Small intestine (tissue), 7 donors: ENCODE data around the gene GABPA. TPM values are rescaled to one million over a fixed set of nuclear protein-coding genes. Genes with fewer than 3 reads are reported as not detected.
"Not testable (repeated sequence)": the region's sequence is repeated elsewhere in the genome, so short reads cannot be mapped to it uniquely, and the experiment has no call there.

ENCODE experiments used
- DNase-seq, 2 donors: peaks; one replicate each; pipeline versions ENCODE4 v3.0.0 to v3.0.0-alpha.2; 2013
- FAIRE-seq: peaks from 2 replicates; lab custom pipeline; 2012; peaks lifted over from hg19 to GRCh38; lab: Jason Lieb, UNC
- H3K27ac ChIP-seq, 3 donors: one replicate each; pipeline ENCODE4 v1.5.1; 2013; ENCODE audit warnings: low read length in 2 of 3, mild to moderate bottlenecking in 2 of 3, control low read depth in 1 of 3, inconsistent platforms in 1 of 3, low read depth in 1 of 3, moderate library complexity in 1 of 3
- H3K27me3 ChIP-seq, 3 donors: one replicate each; pipeline ENCODE4 v1.6.1; 2013; ENCODE audit warnings: low read length in 3 of 3, inconsistent platforms in 1 of 3; ENCODE audit not compliant: control insufficient read depth in 3 of 3, insufficient read depth in 3 of 3
- H3K36me3 ChIP-seq, 3 donors: one replicate each; pipeline ENCODE4 v1.6.1; 2013; ENCODE audit warnings: low read length in 3 of 3, inconsistent platforms in 1 of 3, low read depth in 1 of 3, mild to moderate bottlenecking in 1 of 3, moderate library complexity in 1 of 3; ENCODE audit not compliant: control insufficient read depth in 3 of 3, insufficient read depth in 2 of 3
- H3K4me1 ChIP-seq, 3 donors: one replicate each; pipeline ENCODE4 v1.6.1; 2013; ENCODE audit warnings: low read length in 2 of 3, inconsistent platforms in 1 of 3, low read depth in 1 of 3, mild to moderate bottlenecking in 1 of 3, moderate library complexity in 1 of 3; ENCODE audit not compliant: control insufficient read depth in 3 of 3, insufficient read depth in 2 of 3
- H3K4me3 ChIP-seq, 3 donors: one replicate each; pipeline ENCODE4 v1.5.1; 2013; ENCODE audit warnings: low read length in 3 of 3, control low read depth in 1 of 3, inconsistent platforms in 1 of 3, low read depth in 1 of 3, mild to moderate bottlenecking in 1 of 3, moderate library complexity in 1 of 3
- H3K9me3 ChIP-seq, 2 donors: one replicate each; pipeline ENCODE4 v1.6.1; 2013; ENCODE audit warnings: low read depth in 1 of 2, low read length in 1 of 2; ENCODE audit not compliant: control insufficient read depth in 2 of 2, insufficient read depth in 1 of 2
- WGBS, 3 donors: extraction: QIAGEN DNeasy Blood & Tissue Kit; methylation state at CpG; one replicate each; pipeline ENCODE4 v1.1.7; 2013; 5-methylcytosine and 5-hydroxymethylcytosine counted together
- polyA plus RNA-seq, 4 donors: library from polyadenylated mRNA; stranded (reverse) in 3 of 4; unstranded in 1 of 4; fragments of 200-250 nt in 3 of 4; fragments of 120-200 nt in 1 of 4; gene quantifications; one replicate each; pipeline versions ENCODE4 v1.2.1 to v1.2.3, GENCODE V29; 2013
- donor health status: healthy with polysubstance abuse.
- donor health status: control.
- donor health status: control.
- donor health status: Bipolar disorder and iron deficiency.
- donor health status: healthy.

Gene GABPA
- polyA plus RNA-seq, 4 donors: 10.3 to 24.8 (median 10.7) TPM

DNA sequence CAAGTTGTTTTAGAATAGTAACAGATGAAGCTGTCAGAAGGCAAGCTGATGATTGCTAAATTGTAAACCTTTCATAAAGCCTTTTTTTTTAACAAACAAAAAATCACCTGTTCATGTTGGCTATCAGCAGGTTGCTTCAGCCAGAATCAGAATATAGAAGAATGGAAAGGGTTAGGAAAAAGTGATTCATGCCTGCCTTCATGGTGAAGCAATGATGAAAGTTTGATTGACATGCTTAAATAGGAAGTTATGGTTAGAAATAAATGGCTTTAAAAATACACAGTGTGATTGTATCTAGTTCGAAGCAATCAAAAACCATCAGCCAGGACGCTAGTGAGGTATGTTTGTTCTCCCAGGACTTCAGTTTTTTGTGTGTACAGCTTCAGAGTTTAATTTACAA lies 37.9 kb downstream of the GABPA start:
- H3K27ac ChIP-seq: no peak overlapping the region

DNA sequence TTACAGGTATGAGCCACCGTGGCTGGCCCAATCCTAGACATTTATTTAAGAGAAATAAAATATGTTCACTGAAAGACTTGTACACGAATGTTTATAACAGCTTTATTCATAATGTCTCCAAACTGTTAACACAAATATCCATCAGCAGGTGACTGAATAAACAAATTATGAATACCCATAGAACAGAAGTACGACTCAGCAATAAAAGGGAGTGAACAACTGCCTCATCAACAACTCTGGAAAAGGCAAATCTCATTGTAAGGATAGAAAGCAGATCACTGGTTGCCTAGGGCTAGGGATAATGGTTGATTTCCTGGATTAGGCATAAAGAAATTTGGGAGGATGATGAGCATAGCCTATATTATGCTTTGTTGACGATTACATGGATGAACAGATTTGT lies 41.7 kb downstream of the GABPA start:
- H3K9me3 ChIP-seq: peaks cover 0 to 2% of the 10 kb centered on the region in 2 donors
- DNase-seq (no peak), FAIRE-seq (no peak)
- no peaks in the 10 kb centered on the region for H3K27me3 ChIP-seq
- H3K4me1 ChIP-seq: no peaks in the 10 kb centered on the region
- WGBS, 3 donors: 70 to 82% (median 79%) methylated on average over 4 of the region's 4 CpGs
- H3K4me3 ChIP-seq: no peak overlapping the region
- no peaks in the 10 kb centered on the region for H3K36me3 ChIP-seq
- no peak overlapping the region for H3K27ac ChIP-seq

More for the DNA sequence above, 37.9 kb downstream of the GABPA start:
- no peaks in the 10 kb centered on the region for H3K4me1 ChIP-seq
- no peaks in the 10 kb centered on the region for H3K27me3 ChIP-seq
- no peak overlapping the region for H3K4me3 ChIP-seq
- H3K36me3 ChIP-seq: no peaks in the 10 kb centered on the region
- FAIRE-seq: no peak
- DNase-seq: no peak
- WGBS, 3 donors: 47 to 55% (median 52%) methylated on average over 2 of the region's 2 CpGs
- no peaks in the 10 kb centered on the region for H3K9me3 ChIP-seq

GRCh38 chr21:25778126-25778875 lies 43.5 kb downstream of the GABPA start:
- WGBS, 3 donors: 93 to 96% (median 93%) methylated on average over 46 to 52 of the region's 52 CpGs
- not testable (repeated sequence) for H3K27ac ChIP-seq, H3K36me3 ChIP-seq, H3K4me1 ChIP-seq, H3K4me3 ChIP-seq, H3K27me3 ChIP-seq, FAIRE-seq, DNase-seq, H3K9me3 ChIP-seq

DNA sequence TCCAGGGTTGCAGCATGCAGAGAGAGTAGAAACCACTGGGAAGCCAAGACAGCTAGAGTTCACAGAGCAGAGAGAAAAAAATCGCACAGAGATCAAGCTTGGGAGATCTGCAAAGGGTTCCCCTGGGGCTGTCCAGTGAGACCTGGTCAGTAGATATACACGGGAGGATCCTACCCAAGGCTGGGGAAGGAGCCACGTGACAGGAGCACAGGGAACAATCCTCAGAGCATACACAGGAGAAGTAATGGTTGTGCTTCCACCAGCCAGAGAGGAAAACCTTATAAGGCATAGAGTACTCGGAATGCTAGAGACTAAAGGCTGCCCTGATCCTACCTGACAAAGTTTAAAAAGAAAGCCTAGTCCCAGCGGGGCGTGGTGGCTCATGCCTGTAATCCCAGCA lies 53.9 kb downstream of the GABPA start:
- H3K27me3 ChIP-seq: peaks cover 0 to 3% (median 3%) of the 10 kb centered on the region in 3 donors
- FAIRE-seq (no peak), DNase-seq (no peak)
- WGBS, 3 donors: 58 to 75% (median 66%) methylated on average over 6 of the region's 6 CpGs
- H3K9me3 ChIP-seq: no peaks in the 10 kb centered on the region
- H3K4me1 ChIP-seq: peaks cover 0 to 2% (median 0%) of the 10 kb centered on the region in 3 donors
- no peak overlapping the region for H3K4me3 ChIP-seq
- H3K36me3 ChIP-seq: no peaks in the 10 kb centered on the region
- H3K27ac ChIP-seq: no peak overlapping the region

GRCh38 chr21:25790122-25790877 lies 55.5 kb downstream of the GABPA start:
- H3K27ac ChIP-seq: peak overlapping the region in 1 of 3 donors; percentile 24
- DNase-seq (peak; percentile 36 to 67), FAIRE-seq (no peak)

DNA sequence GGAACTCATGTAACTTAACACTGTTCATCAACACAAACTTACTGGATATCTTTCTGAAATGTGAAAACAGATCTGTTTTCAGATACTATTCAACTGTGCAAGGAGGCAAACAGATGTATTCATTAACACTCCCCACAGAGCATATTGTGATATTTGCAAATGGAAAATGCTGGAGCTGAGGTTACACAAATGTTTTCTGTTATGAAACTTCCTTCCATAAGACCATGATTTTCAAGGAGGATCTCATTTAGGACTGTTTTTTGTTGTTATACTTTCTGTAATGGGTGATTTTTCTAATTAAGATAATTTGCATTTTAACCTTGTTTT lies 56.1 kb downstream of the GABPA start:
- no peaks in the 10 kb centered on the region for H3K36me3 ChIP-seq
- H3K27ac ChIP-seq: peak overlapping the region in 1 of 3 donors; percentile 24
- peaks cover 0 to 2% (median 0%) of the 10 kb centered on the region in 3 donors for H3K4me1 ChIP-seq
- H3K27me3 ChIP-seq: peaks cover 0 to 3% (median 3%) of the 10 kb centered on the region in 3 donors
- no peaks in the 10 kb centered on the region for H3K9me3 ChIP-seq
- no peak for FAIRE-seq
- no peak for DNase-seq
- H3K4me3 ChIP-seq: no peak overlapping the region

More at GRCh38 chr21:25790122-25790877, 55.5 kb downstream of the GABPA start:
- H3K4me3 ChIP-seq: peak overlapping the region in 1 of 3 donors; percentile 18
- 7 to 11% (median 11%) methylated on average over 7 of the region's 7 CpGs for WGBS, 3 donors
- peaks cover 0 to 2% (median 0%) of the 10 kb centered on the region in 3 donors for H3K4me1 ChIP-seq
- H3K36me3 ChIP-seq: no peaks in the 10 kb centered on the region
- H3K9me3 ChIP-seq: no peaks in the 10 kb centered on the region
- H3K27me3 ChIP-seq: peaks cover 0 to 3% (median 3%) of the 10 kb centered on the region in 3 donors

GRCh38 chr21:25791319-25791718 lies 56.5 kb downstream of the GABPA start:
- H3K9me3 ChIP-seq: no peaks in the 10 kb centered on the region
- H3K4me1 ChIP-seq: peaks cover 0 to 2% (median 0%) of the 10 kb centered on the region in 3 donors
- H3K27me3 ChIP-seq: peaks cover 0 to 3% (median 3%) of the 10 kb centered on the region in 3 donors
- FAIRE-seq (no peak), DNase-seq (no peak)
- peak overlapping the region in 1 of 3 donors; percentile 22 for H3K27ac ChIP-seq
- H3K36me3 ChIP-seq: no peaks in the 10 kb centered on the region
- 88 to 100% (median 95%) methylated on average over 1 of the region's 1 CpG for WGBS, 3 donors
- no peak overlapping the region for H3K4me3 ChIP-seq

DNA sequence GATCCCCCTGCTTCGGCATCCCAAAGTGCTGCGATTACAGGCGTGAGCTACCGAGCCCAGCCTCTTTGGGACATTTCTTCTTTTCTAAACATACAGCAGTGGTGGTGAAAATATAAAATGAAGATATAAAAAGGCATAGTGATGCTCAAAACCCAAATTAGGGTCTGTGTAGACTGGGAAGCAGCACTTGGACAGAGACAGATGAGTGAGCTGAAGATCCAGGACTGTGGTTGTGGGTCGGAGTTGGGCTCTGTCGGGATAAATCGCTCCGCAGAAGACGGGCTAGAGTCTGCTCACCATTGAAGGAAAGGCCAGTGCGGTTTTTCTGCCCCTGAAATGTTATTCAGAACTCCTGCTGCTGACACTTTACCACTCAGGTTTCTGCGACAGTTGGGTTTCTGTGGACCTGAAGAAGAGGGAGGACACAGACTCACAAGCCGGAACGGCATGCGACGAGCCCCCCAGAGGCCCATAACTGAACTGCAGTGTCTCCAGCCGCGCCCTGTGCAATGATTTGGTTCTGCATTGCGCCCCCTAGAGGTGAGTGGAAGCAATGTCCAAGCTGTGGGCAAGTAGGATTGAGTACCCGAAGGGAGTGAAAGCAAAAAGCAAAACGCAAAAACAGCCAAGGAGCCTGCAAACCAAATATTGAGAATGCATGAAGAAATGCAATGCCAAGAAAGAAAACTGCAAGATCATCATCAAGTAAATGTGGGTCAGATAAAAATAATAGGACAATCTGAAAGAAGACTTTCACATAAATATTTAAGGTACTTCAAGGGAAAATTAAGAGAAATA lies 66.6 kb downstream of the GABPA start:
- Histone ChIP-seq H3K27me3 (no peaks in the 10 kb centered on the region), H3K27ac (no peak overlapping the region), H3K36me3 (no peaks in the 10 kb centered on the region), H3K9me3 (no peaks in the 10 kb centered on the region), H3K4me1 (no peaks in the 10 kb centered on the region), H3K4me3 (no peak overlapping the region)
- FAIRE-seq (no peak), DNase-seq (peak; percentile 84 to 90)
- WGBS, 3 donors: 34 to 40% (median 35%) methylated on average over 20 of the region's 20 CpGs
